Spleen (tissue), 11 donors: ENCODE measurements around the gene GPR137C. TPM values are rescaled to one million over a fixed set of nuclear protein-coding genes. Genes with fewer than 3 reads are reported as not detected.

Experiments used
- DNase-seq: peaks from one replicate; pipeline ENCODE4 v3.0.0-alpha.2; 2020
- H3K27ac ChIP-seq, 8 donors: fragments of 200-600 bp; sonication (generic) in 7 of 8; 1 replicate in 4 of 8; 2 replicates in 4 of 8; pipeline versions ENCODE4 v1.5.0 to v1.8.0; 2016 to 2021; ENCODE audit warnings: inconsistent platforms in 4 of 8, mild to moderate bottlenecking in 4 of 8, moderate library complexity in 1 of 8
- H3K27me3 ChIP-seq, 7 donors: fragments of 200-600 bp; sonication (generic) in 6 of 7; replicated peaks in 1 of 7; 1 replicate in 4 of 7; 2 replicates in 3 of 7; pipeline versions ENCODE4 v1.5.0 to v1.8.0; 2016 to 2021; ENCODE audit warnings: inconsistent platforms in 3 of 7, mild to moderate bottlenecking in 1 of 7
- H3K36me3 ChIP-seq, 6 donors: fragments of 200-600 bp; sonication (generic) in 5 of 6; 1 replicate in 4 of 6; 2 replicates in 2 of 6; pipeline versions ENCODE4 v1.5.0 to v1.8.0; 2016 to 2021; ENCODE audit warnings: inconsistent platforms in 2 of 6
- H3K4me1 ChIP-seq, 6 donors: fragments of 200-600 bp; sonication (generic) in 5 of 6; 1 replicate in 3 of 6; 2 replicates in 3 of 6; pipeline versions ENCODE4 v1.5.0 to v1.8.0; 2016 to 2021; ENCODE audit warnings: inconsistent platforms in 3 of 6
- H3K4me3 ChIP-seq, 8 donors: fragments of 200-600 bp; sonication (generic) in 7 of 8; 1 replicate in 4 of 8; 2 replicates in 4 of 8; pipeline versions ENCODE4 v1.5.0 to v1.8.0; 2016 to 2021; ENCODE audit warnings: inconsistent platforms in 4 of 8, mild to moderate bottlenecking in 4 of 8, moderate library complexity in 2 of 8
- H3K9me3 ChIP-seq, 8 donors: fragments of 200-600 bp; sonication (generic) in 7 of 8; 1 replicate in 4 of 8; 2 replicates in 4 of 8; pipeline versions ENCODE4 v1.5.0 to v1.8.0; 2016 to 2021; ENCODE audit warnings: inconsistent platforms in 4 of 8
- POLR2A ChIP-seq, 3 donors: fragments of 450-650 bp; IDR thresholded peaks; one replicate each; pipeline ENCODE4 v1.5.1; 2017; ENCODE audit warnings: antibody characterized with exemption in 3 of 3, mild to moderate bottlenecking in 1 of 3
- POLR2AphosphoS5 ChIP-seq, 3 donors: sonication (generic); formaldehyde crosslinking; IDR thresholded peaks; one replicate each; pipeline ENCODE4 v1.5.1; 2017; ENCODE audit warnings: antibody characterized with exemption in 3 of 3
- WGBS, 5 donors: extraction: QIAGEN DNeasy Blood & Tissue Kit in 3 of 5; methylation state at CpG; one replicate each; pipeline versions ENCODE4 v1.1.5 to v1.1.7; 2013 to 2018; 5-methylcytosine and 5-hydroxymethylcytosine counted together
- intact Hi-C: fragments of 100-400 bp; cut with DNase I; formaldehyde crosslinking; loops from one replicate; pipeline ENCODE4 v1.15.0; 2023; ENCODE audit warnings: low total_unique reads
- polyA plus RNA-seq, 3 donors: library from polyadenylated mRNA; stranded (reverse); fragments of 200-250 nt; gene quantifications; one replicate each; pipeline ENCODE4 v1.2.1, GENCODE V29; 2013
- total RNA-seq, 7 donors: library from RNA; depleted of rRNA in 3 of 7; stranded (reverse); fragments of >200 nt in 3 of 7; fragmentation: NEBNext Ultra II Directional in 4 of 7; extraction: Animal tissue kit (Norgen Biotek cat#: 25700) in 4 of 7; gene quantifications; one replicate each; pipeline versions ENCODE4 v1.1.0 to v1.2.1, GENCODE V29; 2016 to 2021
- TF ChIP-seq, protein P1 (sequence below), 11 experiments: fragments of 200-600 bp in 7 of 11; fragments of 450-650 bp in 4 of 11; sonication (generic) in 4 of 11; IDR thresholded peaks in 8 of 11; conservative IDR thresholded peaks in 3 of 11; 1 replicate in 7 of 11; 2 replicates in 4 of 11; pipeline versions ENCODE4 v1.4.0 to v1.8.0; 2016 to 2021; ENCODE audit warnings: antibody characterized with exemption in 11 of 11, inconsistent platforms in 4 of 11, mild to moderate bottlenecking in 1 of 11
- donor health status: healthy with polysubstance abuse.
- donor health status: DM: no; HTN: no; CAD: no; lungs with moderate emphysema.
- donor health status: DM: no; HTN: no; CAD: no.
- donor health status: Bipolar disorder and iron deficiency.
- donor health status: healthy.
- donor health status: DM: no; HTN: no; CAD: no.
- donor health status: DM: yes; HTN: yes; CAD: no.

The GPR137C gene
- total and polyA plus RNA-seq, 10 donors, result 0.52 to 2.1 (median 1.1) TPM

DNA sequence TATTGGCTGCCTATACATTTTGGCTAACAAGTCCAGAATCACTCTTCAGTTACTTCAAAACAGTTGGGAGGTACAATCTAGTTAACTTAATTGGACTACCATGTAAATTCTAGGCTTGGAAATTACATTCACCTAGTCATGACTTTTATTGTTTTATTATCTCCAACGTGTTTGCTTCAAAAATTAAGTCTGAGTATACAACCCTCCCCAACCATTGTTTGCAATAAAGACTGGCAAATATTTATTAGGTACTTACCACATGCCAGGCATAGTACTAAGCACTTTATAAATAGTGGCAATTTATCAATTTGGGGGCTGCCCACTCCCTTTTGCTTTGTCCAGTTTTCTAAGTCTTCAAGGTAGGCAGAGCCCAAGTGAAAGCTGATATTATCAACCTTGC lies 30.6 kb upstream of the GPR137C start:
- TF ChIP-seq POLR2AphosphoS5 (IDR thresholded peaks at IDR 0.05) (no peak), POLR2A (IDR thresholded peaks at IDR 0.05) (no peak)
- TF ChIP-seq, protein P1, sequence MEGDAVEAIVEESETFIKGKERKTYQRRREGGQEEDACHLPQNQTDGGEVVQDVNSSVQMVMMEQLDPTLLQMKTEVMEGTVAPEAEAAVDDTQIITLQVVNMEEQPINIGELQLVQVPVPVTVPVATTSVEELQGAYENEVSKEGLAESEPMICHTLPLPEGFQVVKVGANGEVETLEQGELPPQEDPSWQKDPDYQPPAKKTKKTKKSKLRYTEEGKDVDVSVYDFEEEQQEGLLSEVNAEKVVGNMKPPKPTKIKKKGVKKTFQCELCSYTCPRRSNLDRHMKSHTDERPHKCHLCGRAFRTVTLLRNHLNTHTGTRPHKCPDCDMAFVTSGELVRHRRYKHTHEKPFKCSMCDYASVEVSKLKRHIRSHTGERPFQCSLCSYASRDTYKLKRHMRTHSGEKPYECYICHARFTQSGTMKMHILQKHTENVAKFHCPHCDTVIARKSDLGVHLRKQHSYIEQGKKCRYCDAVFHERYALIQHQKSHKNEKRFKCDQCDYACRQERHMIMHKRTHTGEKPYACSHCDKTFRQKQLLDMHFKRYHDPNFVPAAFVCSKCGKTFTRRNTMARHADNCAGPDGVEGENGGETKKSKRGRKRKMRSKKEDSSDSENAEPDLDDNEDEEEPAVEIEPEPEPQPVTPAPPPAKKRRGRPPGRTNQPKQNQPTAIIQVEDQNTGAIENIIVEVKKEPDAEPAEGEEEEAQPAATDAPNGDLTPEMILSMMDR (IDR thresholded peaks at IDR 0.05 in 8 of 11, conservative IDR thresholded peaks at IDR 0.05 in 3 of 11), result no peak
- Histone ChIP-seq H3K27ac (no peak overlapping the region), H3K9me3 (no peaks in the 10 kb centered on the region), H3K4me1 (no peaks in the 10 kb centered on the region), H3K36me3 (peaks cover 0 to 18% (median 0%) of the 10 kb centered on the region in 6 donors), H3K27me3 (no peaks in the 10 kb centered on the region), H3K4me3 (no peak overlapping the region)
- intact Hi-C loops, result no loop called here
- no peak for DNase-seq
- 74 to 89% (median 86%) methylated on average over 1 of the region's 1 CpG for WGBS, 5 donors

- Histone ChIP-seq H3K27me3 (no peaks in the 10 kb centered on the region), H3K36me3 (peaks cover 0 to 25% (median 0%) of the 10 kb centered on the region in 6 donors), H3K4me1 (no peaks in the 10 kb centered on the region), H3K4me3 (no peak overlapping the region), H3K27ac (no peak overlapping the region), H3K9me3 (no peaks in the 10 kb centered on the region)
- DNase-seq, result no peak
- intact Hi-C loops, result no loop called here
- TF ChIP-seq POLR2AphosphoS5 (IDR thresholded peaks at IDR 0.05) (no peak), POLR2A (IDR thresholded peaks at IDR 0.05) (no peak)
- TF ChIP-seq, protein P1 (IDR thresholded peaks at IDR 0.05 in 8 of 11, conservative IDR thresholded peaks at IDR 0.05 in 3 of 11), result no peak
These were observed 29.9 kb upstream of the GPR137C start for GRCh38 chr14:52522581-52523345.

DNA sequence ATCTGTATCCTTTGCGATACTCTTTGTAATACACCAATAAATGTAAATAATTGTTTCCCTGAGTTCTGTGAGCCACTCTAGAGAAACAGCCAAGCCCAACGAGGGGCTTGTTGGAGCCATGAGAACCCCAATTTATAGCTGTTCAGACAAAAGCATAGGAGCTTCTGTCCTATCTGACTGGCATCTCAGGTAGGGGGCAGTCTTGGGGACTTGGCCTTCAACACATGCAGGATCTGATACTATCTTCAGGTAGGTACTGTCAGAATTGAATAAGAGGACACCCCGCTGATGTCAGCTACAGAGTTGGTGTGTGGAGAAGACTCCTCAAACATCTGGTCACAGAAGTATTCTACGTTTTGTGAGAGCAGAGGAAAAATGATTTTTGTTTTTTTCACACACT lies 25.6 kb upstream of the GPR137C start:
- Histone ChIP-seq H3K27me3 (no peaks in the 10 kb centered on the region), H3K9me3 (no peaks in the 10 kb centered on the region), H3K27ac (no peak overlapping the region), H3K4me3 (no peak overlapping the region), H3K4me1 (no peaks in the 10 kb centered on the region), H3K36me3 (peaks cover 0 to 30% (median 0%) of the 10 kb centered on the region in 6 donors)
- TF ChIP-seq POLR2A (IDR thresholded peaks at IDR 0.05) (no peak), POLR2AphosphoS5 (IDR thresholded peaks at IDR 0.05) (no peak)
- TF ChIP-seq, protein P1 (IDR thresholded peaks at IDR 0.05 in 8 of 11, conservative IDR thresholded peaks at IDR 0.05 in 3 of 11), result no peak
- intact Hi-C loops, result no loop called here
- WGBS, 5 donors, result 92 to 97% (median 97%) methylated on average over 4 of the region's 4 CpGs
- no peak for DNase-seq

DNA sequence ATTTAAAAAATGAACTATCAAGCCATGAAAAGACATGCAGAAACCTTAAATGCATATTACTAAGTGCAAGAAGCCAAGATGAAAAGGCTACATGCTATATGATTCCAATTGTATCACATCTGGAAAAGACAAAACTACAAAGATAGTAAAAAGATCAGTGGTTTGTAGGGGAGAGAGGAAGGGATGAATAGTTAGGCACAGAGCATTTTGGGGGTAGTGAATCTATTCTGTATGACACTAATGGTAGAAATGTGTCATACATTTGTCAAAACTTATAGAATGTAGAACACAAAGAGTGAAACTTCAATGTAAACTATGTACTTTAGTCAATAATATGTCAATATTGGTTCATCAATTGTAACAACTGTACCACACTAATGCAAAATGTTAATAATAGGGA lies 21.2 kb upstream of the GPR137C start:
- Histone ChIP-seq H3K27me3 (no peaks in the 10 kb centered on the region), H3K4me3 (no peak overlapping the region), H3K9me3 (no peaks in the 10 kb centered on the region), H3K36me3 (peaks cover 3 to 62% (median 24%) of the 10 kb centered on the region in 6 donors), H3K4me1 (no peaks in the 10 kb centered on the region), H3K27ac (no peak overlapping the region)
- intact Hi-C loops, result no loop called here
- DNase-seq, result no peak
- TF ChIP-seq, protein P1 (IDR thresholded peaks at IDR 0.05 in 8 of 11, conservative IDR thresholded peaks at IDR 0.05 in 3 of 11), result no peak
- TF ChIP-seq POLR2A (IDR thresholded peaks at IDR 0.05), result no peak
- TF ChIP-seq POLR2AphosphoS5 (IDR thresholded peaks at IDR 0.05), result no peak
